Measurements from ENCODE around the gene IER3. TPM values are rescaled to one million over a fixed set of nuclear protein-coding genes. Genes with fewer than 3 reads are reported as not detected.
A peak's percentile ranks its signal among the peaks of the same experiment; 100 is the strongest.

Gene IER3
- polyA plus RNA-seq, 1 of the 3 experiments (the other 2 are of a cell fraction), result 12.9 TPM

- Histone ChIP-seq H3K9me2 (no peaks in the 10 kb centered on the region), H3K9ac (no peak overlapping the region), H3F3A (replicated peaks; ENCODE audit: insufficient read depth) (peaks cover 71% of the 10 kb centered on the region), H3K79me2 (ENCODE audit: insufficient read depth) (peaks cover 46% of the 10 kb centered on the region), H3K4me2 (no peak overlapping the region), H3K4me3 (ENCODE audit: low read depth in 2 of 2, low read length in 1 of 2) (no peak overlapping the region), H3K36me3 (replicated peaks in 1 of 2; ENCODE audit: control insufficient read depth in 1 of 2, insufficient read depth in 2 of 2, low read length in 1 of 2) (peaks cover 44 to 66% of the 10 kb centered on the region in 2 experiments), H4K20me1 (ENCODE audit: insufficient read depth) (peaks cover 20% of the 10 kb centered on the region), H2AFZ (ENCODE audit: low read depth) (no peak overlapping the region), H3K4me1 (ENCODE audit: control insufficient read depth in 1 of 2, insufficient read depth in 2 of 2, low read depth in 1 of 2, low read length in 1 of 2) (peaks cover 0 to 3% of the 10 kb centered on the region in 2 experiments; a peak in 1 of 4 replicates), H3K27me3 (ENCODE audit: insufficient read depth) (no peaks in the 10 kb centered on the region), H3K27ac (ENCODE audit: low read depth in 2 of 2, low read length in 1 of 2) (peak overlapping the region in 1 of 2 experiments; percentile 62; a peak in 2 of 4 replicates), H3K9me3 (no peaks in the 10 kb centered on the region)
- CTCF ChIA-PET, result interaction anchor here (0.6 to 42.4 kb wide), 28 partner anchors 8 to 1760 kb away, joined by 3 to 838 read pairs (median 4); partner anchors contain the start of genes DHX16, FLOT1, NRM and PPP1R18
- WGBS (ENCODE audit: low lambda C conversion rate), result 88% methylated on average over 29 of the region's 30 CpGs
- POLR2A ChIA-PET, result interaction anchor here (0.6 to 1.1 kb wide), 3 partner anchors 8 to 52 kb away, joined by 4 to 7 read pairs (median 6); no protein-coding TSS in a partner anchor
- TF ChIP-seq RFX5 (IDR thresholded peaks at IDR 0.05; ENCODE audit: low read length) (no peak), GABPA (IDR thresholded peaks at IDR 0.05; ENCODE audit: low read depth) (no peak), FOXM1 (IDR thresholded peaks at IDR 0.05; ENCODE audit: low read depth) (no peak), SMC3 (IDR thresholded peaks at IDR 0.05; ENCODE audit: low read depth, low read length) (peak; percentile 48; the same call in 1 of the 2 replicates), RAD21 (IDR thresholded peaks at IDR 0.05; ENCODE audit: low read length) (peak; percentile 67), JUND (IDR thresholded peaks at IDR 0.05) (no peak)
- TF ChIP-seq, protein P1, sequence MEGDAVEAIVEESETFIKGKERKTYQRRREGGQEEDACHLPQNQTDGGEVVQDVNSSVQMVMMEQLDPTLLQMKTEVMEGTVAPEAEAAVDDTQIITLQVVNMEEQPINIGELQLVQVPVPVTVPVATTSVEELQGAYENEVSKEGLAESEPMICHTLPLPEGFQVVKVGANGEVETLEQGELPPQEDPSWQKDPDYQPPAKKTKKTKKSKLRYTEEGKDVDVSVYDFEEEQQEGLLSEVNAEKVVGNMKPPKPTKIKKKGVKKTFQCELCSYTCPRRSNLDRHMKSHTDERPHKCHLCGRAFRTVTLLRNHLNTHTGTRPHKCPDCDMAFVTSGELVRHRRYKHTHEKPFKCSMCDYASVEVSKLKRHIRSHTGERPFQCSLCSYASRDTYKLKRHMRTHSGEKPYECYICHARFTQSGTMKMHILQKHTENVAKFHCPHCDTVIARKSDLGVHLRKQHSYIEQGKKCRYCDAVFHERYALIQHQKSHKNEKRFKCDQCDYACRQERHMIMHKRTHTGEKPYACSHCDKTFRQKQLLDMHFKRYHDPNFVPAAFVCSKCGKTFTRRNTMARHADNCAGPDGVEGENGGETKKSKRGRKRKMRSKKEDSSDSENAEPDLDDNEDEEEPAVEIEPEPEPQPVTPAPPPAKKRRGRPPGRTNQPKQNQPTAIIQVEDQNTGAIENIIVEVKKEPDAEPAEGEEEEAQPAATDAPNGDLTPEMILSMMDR (IDR thresholded peaks at IDR 0.05), result peak; percentile 51
- peak; percentile 77 for DNase-seq
These were observed 13.5 kb downstream of the IER3 start for GRCh38 chr6:30730601-30731435.

DNA sequence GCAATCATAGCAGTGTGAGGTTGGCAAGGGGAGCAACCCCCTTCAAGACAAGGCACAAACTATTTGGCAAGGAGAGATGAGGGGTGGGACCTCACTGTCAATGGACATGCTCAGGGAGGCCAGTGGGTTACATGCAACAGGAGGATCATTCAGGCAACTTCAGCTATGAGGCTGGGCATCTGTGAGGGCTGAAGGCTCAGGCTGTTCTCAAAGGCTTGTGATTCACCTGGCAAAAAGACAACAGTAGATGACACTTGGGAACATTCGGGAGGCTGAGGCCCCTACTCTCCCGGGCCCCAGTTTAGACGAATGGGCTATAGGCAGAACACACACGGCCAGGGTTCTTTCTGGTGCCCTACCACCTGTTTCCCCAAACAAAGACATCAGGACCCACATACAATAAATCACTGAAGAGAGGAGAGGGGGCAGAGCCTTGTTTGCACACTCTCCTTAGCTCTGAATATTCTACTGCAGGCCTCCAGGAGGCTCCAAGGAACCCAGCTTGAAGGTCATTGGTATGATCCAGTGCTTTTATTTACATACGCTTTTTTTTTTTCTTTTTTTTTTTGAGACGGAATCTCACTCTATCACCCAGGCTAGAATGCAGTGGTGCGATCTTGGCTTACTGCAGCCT, 16.3 kb downstream of the IER3 start:
- POLR2A ChIA-PET, result interaction anchor here (0.5 to 0.7 kb wide), 6 partner anchors 11 to 1120 kb away, joined by 3 to 4 read pairs (median 4); no protein-coding TSS in a partner anchor
- H3K27me3 ChIP-seq (ENCODE audit: insufficient read depth), result no peaks in the 10 kb centered on the region
- DNase-seq, result peak; percentile 36
- H4K20me1 ChIP-seq (ENCODE audit: insufficient read depth), result peaks cover 45% of the 10 kb centered on the region
- peaks cover 42% of the 10 kb centered on the region for H3K79me2 ChIP-seq (ENCODE audit: insufficient read depth)
- H3K4me1 ChIP-seq (ENCODE audit: control insufficient read depth in 1 of 2, insufficient read depth in 2 of 2, low read depth in 1 of 2, low read length in 1 of 2), result peaks cover 18 to 23% of the 10 kb centered on the region in 2 experiments
- no peak overlapping the region for H3K9ac ChIP-seq
- no peak overlapping the region for H3K4me3 ChIP-seq (ENCODE audit: low read depth in 2 of 2, low read length in 1 of 2)
- no peak overlapping the region for H3K4me2 ChIP-seq
- H3F3A ChIP-seq (replicated peaks; ENCODE audit: insufficient read depth), result peaks cover 87% of the 10 kb centered on the region
- CTCF ChIA-PET, result interaction anchor here (42.4 kb wide), 1 partner anchor 42 kb away, joined by 838 read pairs; the partner anchor contains the start of genes DHX16, NRM and PPP1R18
- TF ChIP-seq PBX3 (IDR thresholded peaks at IDR 0.05) (no peak), MAX (IDR thresholded peaks at IDR 0.05; ENCODE audit: low read depth) (no peak), SMC3 (IDR thresholded peaks at IDR 0.05; ENCODE audit: low read depth, low read length) (peak; percentile 21; the same call in 1 of the 2 replicates), MXI1 (IDR thresholded peaks at IDR 0.05; ENCODE audit: low read depth, low read length) (no peak), FOXJ3 (CRISPR knock-in tag; IDR thresholded peaks at IDR 0.05) (no peak), RAD21 (IDR thresholded peaks at IDR 0.05; ENCODE audit: low read length) (peak; percentile 27; the same call in 1 of the 2 replicates), IRF3 (IDR thresholded peaks at IDR 0.05; ENCODE audit: low read depth, low read length) (no peak), TEAD4 (IDR thresholded peaks at IDR 0.05; ENCODE audit: borderline replicate concordance, insufficient read depth) (no peak)
- TF ChIP-seq, protein P1 (IDR thresholded peaks at IDR 0.05), result peak; percentile 56
- H3K9me3 ChIP-seq, result no peaks in the 10 kb centered on the region
- WGBS (ENCODE audit: low lambda C conversion rate), result 69% methylated on average over 7 of the region's 7 CpGs
- peaks cover 57 to 62% of the 10 kb centered on the region in 2 experiments for H3K36me3 ChIP-seq (replicated peaks in 1 of 2; ENCODE audit: control insufficient read depth in 1 of 2, insufficient read depth in 2 of 2, low read length in 1 of 2)
- H3K9me2 ChIP-seq, result no peaks in the 10 kb centered on the region
- peak overlapping the region; percentile 8 to 62; a peak in 2 of 4 replicates for H3K27ac ChIP-seq (ENCODE audit: low read depth in 2 of 2, low read length in 1 of 2)
- no peak overlapping the region for H2AFZ ChIP-seq (ENCODE audit: low read depth)
